Type B pancreatic cell (in vitro differentiated cells): ENCODE measurements around the gene CYTH1. TPM values are rescaled to one million over a fixed set of nuclear protein-coding genes. Genes with fewer than 3 reads are reported as not detected.

Experiments used
- DNase-seq: peaks from one replicate; pipeline ENCODE4 v3.0.0; 2021; ENCODE audit warnings: mixed read lengths; ENCODE audit not compliant: unreplicated experiment; ENCODE audit errors: extremely low spot score
- H3K27ac Mint-ChIP-seq: 2 replicates; pipeline ENCODE4 v1.8.0; 2021; ENCODE audit warnings: mild to moderate bottlenecking, mixed read lengths
- H3K27me3 Mint-ChIP-seq: 2 replicates; pipeline ENCODE4 v1.8.0; 2021; ENCODE audit warnings: mixed read lengths
- H3K36me3 Mint-ChIP-seq: 2 replicates; pipeline ENCODE4 v1.8.0; 2021; ENCODE audit warnings: mixed read lengths
- H3K4me1 Mint-ChIP-seq: one replicate; pipeline ENCODE4 v1.8.0; 2021; ENCODE audit warnings: mixed read lengths; ENCODE audit not compliant: unreplicated experiment
- H3K4me3 Mint-ChIP-seq: 2 replicates; pipeline ENCODE4 v1.8.0; 2021; ENCODE audit warnings: mild to moderate bottlenecking, mixed read lengths
- H3K9me3 Mint-ChIP-seq: 2 replicates; pipeline ENCODE4 v1.8.0; 2021; ENCODE audit warnings: mixed read lengths
- CTCF ChIP-seq: fragments of 200-600 bp; sonication (generic); conservative IDR thresholded peaks from 2 replicates; pipeline ENCODE4 v1.5.0; 2021; ENCODE audit warnings: antibody characterized with exemption, mild to moderate bottlenecking
- total RNA-seq: library from RNA; stranded (reverse); gene quantifications from 2 replicates; pipeline ENCODE4 v1.2.1, GENCODE V29; 2021; ENCODE audit warnings: low replicate concordance

The CYTH1 gene
- total RNA-seq, 1 donor from 2014 or later, result 30.3 TPM

DNA sequence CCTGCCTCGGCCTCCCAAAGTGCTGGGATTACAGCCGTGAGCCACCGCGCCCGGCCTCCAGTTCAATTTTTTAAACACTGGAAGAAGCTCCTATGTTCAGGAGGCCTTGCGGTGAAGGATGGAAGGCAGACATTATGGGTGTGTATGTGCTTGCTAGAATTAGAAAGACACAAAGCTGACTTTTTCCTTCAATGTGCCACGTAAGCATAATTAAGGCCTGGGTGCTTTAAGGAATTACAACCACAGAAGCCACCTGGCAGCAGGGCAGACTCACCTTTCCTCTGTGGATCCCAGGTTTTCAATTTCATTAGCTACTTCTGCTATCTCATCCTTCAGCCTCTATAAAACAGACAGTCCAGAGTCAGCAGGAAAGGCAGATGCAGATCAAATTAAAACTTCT, 74.2 kb downstream of the CYTH1 start:
- no peak for DNase-seq
- peaks cover 32% of the 10 kb centered on the region for H3K4me1 Mint-ChIP-seq
- peak overlapping the region; percentile 1 for H3K27ac Mint-ChIP-seq
- H3K9me3 Mint-ChIP-seq, result no peaks in the 10 kb centered on the region
- no peak for TF ChIP-seq CTCF
- peaks cover 13% of the 10 kb centered on the region for H3K36me3 Mint-ChIP-seq
- H3K4me3 Mint-ChIP-seq, result no peak overlapping the region
- H3K27me3 Mint-ChIP-seq, result no peaks in the 10 kb centered on the region

DNA sequence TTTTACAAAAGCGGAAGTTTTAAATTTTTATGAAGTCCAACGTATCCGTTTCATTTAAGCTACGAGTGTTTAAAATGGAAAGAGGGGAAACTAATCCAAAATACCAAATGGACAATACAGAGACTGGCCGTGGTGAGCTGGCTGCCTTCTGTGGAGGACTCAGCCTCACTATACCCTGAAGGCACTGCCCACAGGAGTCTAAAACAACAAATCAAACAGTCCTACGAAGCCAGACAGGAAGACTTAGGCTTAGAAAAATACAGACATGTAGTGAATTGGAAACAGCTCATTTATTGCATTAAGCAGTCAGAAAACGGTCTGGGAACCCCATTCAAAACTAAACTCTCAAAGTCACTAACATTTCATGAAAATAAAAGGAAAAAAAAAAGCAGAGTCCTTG, 75.1 kb downstream of the CYTH1 start:
- no peak for TF ChIP-seq CTCF
- H3K36me3 Mint-ChIP-seq, result peaks cover 13% of the 10 kb centered on the region
- no peak overlapping the region for H3K4me3 Mint-ChIP-seq
- H3K9me3 Mint-ChIP-seq, result no peaks in the 10 kb centered on the region
- H3K4me1 Mint-ChIP-seq, result peaks cover 32% of the 10 kb centered on the region
- no peak for DNase-seq
- no peak overlapping the region for H3K27ac Mint-ChIP-seq
- no peaks in the 10 kb centered on the region for H3K27me3 Mint-ChIP-seq

DNA sequence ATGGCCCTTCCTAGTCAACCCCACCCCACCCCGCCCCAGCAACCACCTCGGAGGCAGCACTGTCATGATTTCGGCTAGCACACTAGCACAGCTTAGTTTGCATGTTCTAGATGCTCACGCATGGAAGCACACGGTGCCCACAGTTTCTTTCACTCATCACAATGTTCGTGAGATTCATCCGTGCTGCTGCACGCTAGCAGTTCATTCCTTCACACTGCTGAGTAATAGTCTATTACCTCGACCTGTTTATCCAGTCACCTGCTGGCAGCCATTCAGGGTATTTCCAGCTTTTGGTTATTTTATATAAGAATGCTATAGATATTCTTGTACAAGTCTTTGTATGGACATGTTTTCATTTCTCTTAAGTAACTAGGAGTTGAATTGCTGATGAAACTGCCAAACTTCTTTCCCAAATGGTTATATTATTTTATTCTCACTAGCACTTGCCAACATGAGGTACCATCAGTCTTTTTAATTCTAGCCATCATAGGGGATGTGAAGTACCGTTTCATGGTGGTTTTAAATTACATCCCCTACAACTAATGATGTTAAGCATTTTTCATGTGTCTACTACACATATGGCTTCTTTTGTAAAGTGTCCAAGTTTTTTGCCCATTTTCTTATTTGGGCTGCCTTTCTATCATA, 75.7 kb downstream of the CYTH1 start:
- Mint-ChIP-seq H3K27ac (no peak overlapping the region), H3K4me3 (no peak overlapping the region), H3K4me1 (peaks cover 32% of the 10 kb centered on the region), H3K9me3 (no peaks in the 10 kb centered on the region), H3K36me3 (peaks cover 16% of the 10 kb centered on the region), H3K27me3 (no peaks in the 10 kb centered on the region)
- no peak for TF ChIP-seq CTCF
- no peak for DNase-seq

DNA sequence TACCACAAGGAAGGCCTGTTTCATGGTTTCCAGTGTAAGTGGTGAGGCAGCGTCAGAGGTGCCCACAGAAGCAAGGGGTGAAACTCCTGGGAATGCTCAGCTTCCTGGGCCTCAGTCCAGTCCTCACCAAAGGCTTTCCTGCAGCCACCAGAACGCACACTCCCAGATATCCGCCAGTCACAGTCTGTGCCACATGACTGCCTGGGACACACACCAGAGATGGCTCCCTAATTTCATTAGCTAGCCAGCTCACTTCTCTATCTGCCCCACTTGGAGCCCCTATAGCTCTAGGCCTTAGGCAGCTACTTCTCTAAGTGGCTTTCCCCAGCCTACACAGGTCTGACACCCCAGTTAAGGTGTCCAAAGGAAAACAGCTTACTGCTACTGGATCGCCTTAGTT, 77.0 kb downstream of the CYTH1 start:
- Mint-ChIP-seq H3K27ac (no peak overlapping the region), H3K4me3 (no peak overlapping the region), H3K27me3 (no peaks in the 10 kb centered on the region), H3K9me3 (no peaks in the 10 kb centered on the region), H3K36me3 (peaks cover 21% of the 10 kb centered on the region), H3K4me1 (peaks cover 27% of the 10 kb centered on the region)
- TF ChIP-seq CTCF, result no peak
- no peak for DNase-seq

DNA sequence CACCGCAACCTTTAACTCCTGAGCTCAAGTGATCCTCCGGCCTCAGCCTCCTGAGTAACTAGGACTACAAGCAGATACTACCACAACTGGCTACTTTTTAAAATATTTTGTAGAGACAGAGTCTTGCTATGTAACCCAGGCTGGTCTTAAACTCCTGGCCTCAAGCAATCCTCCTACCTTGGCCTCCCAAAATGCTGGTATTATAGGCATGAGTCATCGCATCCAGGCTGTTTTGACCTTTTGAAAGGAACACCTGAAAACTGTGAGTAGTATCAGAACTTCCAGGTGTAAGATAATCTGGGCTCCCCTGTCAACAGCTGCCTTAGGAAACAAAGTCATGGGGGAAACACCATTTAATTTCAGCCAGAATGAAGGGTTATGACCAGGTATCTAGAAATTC, 77.5 kb downstream of the CYTH1 start:
- H3K4me1 Mint-ChIP-seq, result peaks cover 22% of the 10 kb centered on the region
- DNase-seq, result no peak
- no peak overlapping the region for H3K27ac Mint-ChIP-seq
- TF ChIP-seq CTCF, result no peak
- H3K27me3 Mint-ChIP-seq, result no peaks in the 10 kb centered on the region
- no peaks in the 10 kb centered on the region for H3K9me3 Mint-ChIP-seq
- H3K36me3 Mint-ChIP-seq, result peaks cover 22% of the 10 kb centered on the region
- no peak overlapping the region for H3K4me3 Mint-ChIP-seq
